NB4 (cell line): Measurements from ENCODE around the gene TUBB4B.

Experiments
- DNase-seq: peaks from one replicate; pipeline ENCODE4 v3.0.0; 2010; ENCODE audit warnings: low read depth
- H3K4me3 ChIP-seq: one replicate; pipeline ENCODE4 v1.5.1; 2011; ENCODE audit warnings: mild to moderate bottlenecking, low read depth, low read length, moderate library complexity
- CTCF ChIP-seq: IDR thresholded peaks from one replicate; pipeline ENCODE4 v1.5.1; 2012; ENCODE audit warnings: low read depth, low read length
- MAX ChIP-seq: IDR thresholded peaks from 2 replicates; pipeline ENCODE4 v1.6.1; 2011; ENCODE audit warnings: low read depth, low read length
- MYC ChIP-seq: IDR thresholded peaks from 2 replicates; pipeline ENCODE4 v1.6.1; 2011; ENCODE audit warnings: low read depth, low read length
- POLR2A ChIP-seq: IDR thresholded peaks from 2 replicates; pipeline ENCODE4 v1.6.1; 2011; ENCODE audit warnings: mild to moderate bottlenecking; ENCODE audit not compliant: insufficient read length; ENCODE audit errors: extremely low read depth

The TUBB4B gene

GRCh38 chr9:137240841-137241489 lies at the start of gene TUBB4B:
TUBB4B (plus strand) TSS chr9:137241287; CDS start chr9:137241361, 74 bp downstream.
- H3K4me3 ChIP-seq = peak within 1 kb of the TSS; percentile 83
- DNase-seq = peak; percentile 100
- TF ChIP-seq CTCF (no peak), MYC (peak; percentile 65), POLR2A (peak; percentile 99), MAX (peak; percentile 39; the same call in 1 of the 2 replicates)

GRCh38 chr9:137191691-137192447 lies 49.2 kb upstream of the TUBB4B start:
- no peak overlapping the region for H3K4me3 ChIP-seq
- TF ChIP-seq MYC = no peak
- TF ChIP-seq POLR2A = no peak
- TF ChIP-seq CTCF = no peak
- no peak for TF ChIP-seq MAX
- DNase-seq = no peak

- TF ChIP-seq CTCF = no peak
- no peak for TF ChIP-seq MAX
- no peak for TF ChIP-seq MYC
- no peak for TF ChIP-seq POLR2A
- no peak overlapping the region for H3K4me3 ChIP-seq
- DNase-seq = no peak
These were observed 48.7 kb upstream of the TUBB4B start for GRCh38 chr9:137192448-137192780.

GRCh38 chr9:137192859-137193258 lies 48.2 kb upstream of the TUBB4B start:
- TF ChIP-seq MAX = no peak
- no peak for TF ChIP-seq CTCF
- TF ChIP-seq POLR2A = no peak
- TF ChIP-seq MYC = no peak
- H3K4me3 ChIP-seq = no peak overlapping the region
- no peak for DNase-seq

- DNase-seq = no peak
- TF ChIP-seq MYC = no peak
- TF ChIP-seq POLR2A = no peak
- TF ChIP-seq MAX = no peak
- no peak for TF ChIP-seq CTCF
- H3K4me3 ChIP-seq = no peak overlapping the region
These were observed 47.3 kb upstream of the TUBB4B start for GRCh38 chr9:137193771-137194170.
